H1 (cell line): Measurements from ENCODE around the gene CHD5. TPM values are rescaled to one million over a fixed set of nuclear protein-coding genes. Genes with fewer than 3 reads are reported as not detected.

Experiments
- CTCF ChIA-PET: fragments of 300-600 bp; sonication (Branson Sonifier 250); formaldehyde crosslinking; loops from one replicate; lab custom pipeline; 2021; ENCODE audit not compliant: partially characterized antibody; lab: Charles Lee
- POLR2A ChIA-PET: fragments of 300-600 bp; sonication (Branson Sonifier 250); formaldehyde crosslinking; loops from one replicate; lab custom pipeline; 2021; ENCODE audit warnings: inconsistent platforms; ENCODE audit not compliant: partially characterized antibody; lab: Charles Lee
- DNase-seq, 2 experiments: peaks; one replicate each; pipeline versions ENCODE4 v3.0.0 to v3.0.0-alpha.2; 2010 to 2022; ENCODE audit warnings: low spot score in 2 of 2, low read depth in 1 of 2, mixed read lengths in 1 of 2
- FAIRE-seq: peaks from 2 replicates; lab custom pipeline; 2011; peaks lifted over from hg19 to GRCh38; lab: Jason Lieb, UNC
- H2AFZ ChIP-seq: 2 replicates; pipeline ENCODE4 v1.8.1; 2012; ENCODE audit warnings: low read length, inconsistent platforms
- H2AK5ac ChIP-seq: 2 replicates; pipeline ENCODE4 v1.6.1; 2013; ENCODE audit warnings: low read depth, low read length
- H2BK120ac ChIP-seq: replicated peaks from 2 replicates; pipeline ENCODE3; 2013; ENCODE audit warnings: low read depth, low read length, inconsistent platforms
- H2BK12ac ChIP-seq: 2 replicates; pipeline ENCODE4 v1.6.1; 2013; ENCODE audit warnings: low read depth, low read length
- H2BK15ac ChIP-seq: 2 replicates; pipeline ENCODE4 v1.6.1; 2013; ENCODE audit warnings: low read length
- H2BK20ac ChIP-seq: 2 replicates; pipeline ENCODE4 v1.6.1; 2013; ENCODE audit warnings: low read length
- H2BK5ac ChIP-seq: 2 replicates; pipeline ENCODE4 v1.6.1; 2013; ENCODE audit warnings: low read depth, low read length
- H3K14ac ChIP-seq: 2 replicates; pipeline ENCODE4 v1.6.1; 2013; ENCODE audit warnings: inconsistent platforms; ENCODE audit not compliant: insufficient read length
- H3K18ac ChIP-seq: 2 replicates; pipeline ENCODE4 v1.6.1; 2013; ENCODE audit warnings: low read length; ENCODE audit errors: extremely low read depth
- H3K23ac ChIP-seq: 2 replicates; pipeline ENCODE4 v1.6.1; 2013; ENCODE audit warnings: inconsistent platforms; ENCODE audit not compliant: insufficient read length
- H3K23me2 ChIP-seq: 2 replicates; pipeline ENCODE4 v1.6.1; 2013; ENCODE audit warnings: low read depth, low read length
- H3K27ac ChIP-seq: 2 replicates; pipeline ENCODE4 v1.6.1; 2011; ENCODE audit warnings: low read depth, low read length, inconsistent platforms
- H3K27me3 ChIP-seq, 4 experiments: replicated peaks in 1 of 4; 1 replicate in 1 of 4; 2 replicates in 3 of 4; pipeline versions ENCODE4 v1.6.1 to v1.8.1; 2011 to 2013; ENCODE audit warnings: low read length in 3 of 4, mild to moderate bottlenecking in 3 of 4, inconsistent platforms in 2 of 4, mixed read lengths in 2 of 4, moderate library complexity in 1 of 4; ENCODE audit not compliant: control insufficient read depth in 3 of 4, insufficient read depth in 3 of 4; ENCODE audit errors: extremely low read depth in 1 of 4
- H3K36me3 ChIP-seq, 4 experiments: 2 replicates each; pipeline versions ENCODE4 v1.6.1 to v1.8.1; 2011 to 2013; ENCODE audit warnings: mild to moderate bottlenecking in 4 of 4, low read length in 3 of 4, moderate library complexity in 2 of 4, control low read depth in 1 of 4, inconsistent platforms in 1 of 4; ENCODE audit not compliant: insufficient read depth in 4 of 4, control insufficient read depth in 2 of 4
- H3K4ac ChIP-seq: replicated peaks from 2 replicates; pipeline ENCODE3; 2013; ENCODE audit warnings: low read length, low read depth, mixed read lengths, inconsistent platforms; ENCODE audit not compliant: insufficient read length
- H3K4me1 ChIP-seq, 4 experiments: replicated peaks in 1 of 4; 1 replicate in 1 of 4; 2 replicates in 3 of 4; pipeline versions ENCODE4 v1.6.1 to v1.8.1; 2011 to 2013; ENCODE audit warnings: low read length in 3 of 4, inconsistent platforms in 2 of 4, mixed read lengths in 1 of 4; ENCODE audit not compliant: insufficient read depth in 4 of 4, control insufficient read depth in 3 of 4
- H3K4me2 ChIP-seq, 2 experiments: 2 replicates each; pipeline versions ENCODE4 v1.6.1 to v1.8.1; 2011 to 2013; ENCODE audit warnings: low read depth in 2 of 2, low read length in 2 of 2, control low read depth in 1 of 2, inconsistent platforms in 1 of 2, mild to moderate bottlenecking in 1 of 2; ENCODE audit not compliant: insufficient read depth in 1 of 2
- H3K4me3 ChIP-seq, 4 experiments: fragments of 200-600, 300-600 bp in 1 of 4; sonication (generic), shearing (Covaris generic), sonication (Bioruptor Twin) in 1 of 4; 2 replicates each; pipeline versions ENCODE4 v1.5.1 to v1.8.1; 2011 to 2016; ENCODE audit warnings: low read length in 4 of 4, low read depth in 3 of 4, control low read depth in 2 of 4, inconsistent platforms in 2 of 4, mild to moderate bottlenecking in 2 of 4, mixed read lengths in 1 of 4, moderate library complexity in 1 of 4; ENCODE audit not compliant: insufficient read depth in 2 of 4; ENCODE audit errors: extremely low read depth in 1 of 4
- H3K56ac ChIP-seq: replicated peaks from 2 replicates; pipeline ENCODE3; 2013; ENCODE audit warnings: low read depth, mild to moderate bottlenecking, mixed read lengths, low read length, inconsistent platforms; ENCODE audit not compliant: insufficient read length
- H3K79me1 ChIP-seq: 2 replicates; pipeline ENCODE4 v1.6.1; 2013; ENCODE audit warnings: low read depth, low read length, control low read depth
- H3K79me2 ChIP-seq, 2 experiments: 2 replicates each; pipeline versions ENCODE4 v1.6.1 to v1.8.1; 2012 to 2013; ENCODE audit warnings: low read length in 2 of 2, mild to moderate bottlenecking in 2 of 2, inconsistent platforms in 1 of 2; ENCODE audit not compliant: insufficient read depth in 2 of 2, control insufficient read depth in 1 of 2
- H3K9ac ChIP-seq, 4 experiments: replicated peaks in 1 of 4; 1 replicate in 1 of 4; 2 replicates in 3 of 4; pipeline versions ENCODE4 v1.6.1 to v1.8.1; 2011 to 2013; ENCODE audit warnings: low read depth in 3 of 4, low read length in 3 of 4, control low read depth in 2 of 4, mild to moderate bottlenecking in 2 of 4, moderate library complexity in 2 of 4, inconsistent platforms in 1 of 4; ENCODE audit errors: extremely low read depth in 1 of 4
- H3K9me3 ChIP-seq, 2 experiments: 2 replicates each; pipeline versions ENCODE4 v1.6.1 to v1.8.1; 2012 to 2013; ENCODE audit warnings: mild to moderate bottlenecking in 2 of 2, moderate library complexity in 2 of 2, control low read depth in 1 of 2, inconsistent platforms in 1 of 2, low read depth in 1 of 2, low read length in 1 of 2, mixed read lengths in 1 of 2; ENCODE audit not compliant: insufficient read depth in 2 of 2
- H4K20me1 ChIP-seq, 2 experiments: replicated peaks in 1 of 2; 2 replicates each; pipeline versions ENCODE3 to v1.8.1; 2011 to 2013; ENCODE audit warnings: inconsistent platforms in 2 of 2, low read length in 2 of 2, mild to moderate bottlenecking in 1 of 2; ENCODE audit not compliant: insufficient read depth in 2 of 2, control insufficient read depth in 1 of 2
- H4K5ac ChIP-seq: 2 replicates; pipeline ENCODE4 v1.6.1; 2013; ENCODE audit warnings: low read length, low read depth, mixed read lengths, inconsistent platforms; ENCODE audit not compliant: insufficient read length
- H4K8ac ChIP-seq: 2 replicates; pipeline ENCODE4 v1.8.0; 2013; ENCODE audit warnings: mild to moderate bottlenecking, moderate library complexity, low read length, inconsistent platforms; ENCODE audit not compliant: insufficient read depth; ENCODE audit errors: extremely low read depth
- H4K91ac ChIP-seq: replicated peaks from 2 replicates; pipeline ENCODE3; 2013; ENCODE audit warnings: low read length, mixed read lengths, inconsistent platforms; ENCODE audit not compliant: insufficient read length
- CBX8 ChIP-seq: fragments of 300-800, 300-1000 bp; sonication (generic); IDR thresholded peaks from 2 replicates; pipeline ENCODE4 v1.7.1; 2016; ENCODE audit warnings: low read depth, low read length, borderline replicate concordance
- NRF1 ChIP-seq: IDR thresholded peaks from 2 replicates; pipeline ENCODE4 v1.6.1; 2011; ENCODE audit warnings: mild to moderate bottlenecking, low read depth, low read length, improper control_type of control experiment
- TAF1 ChIP-seq: IDR thresholded peaks from 2 replicates; pipeline ENCODE4 v1.6.1; 2011; ENCODE audit warnings: mild to moderate bottlenecking, low read depth, low read length
- WGBS, 2 experiments: shearing (Covaris generic) in 1 of 2; methylation state at CpG; one replicate each; pipeline versions ENCODE4 v1.1.6 to v1.1.7; 2013 to 2015; ENCODE audit warnings: low lambda C conversion rate in 2 of 2, mixed read lengths in 2 of 2, inconsistent platforms in 1 of 2, low coverage in 1 of 2, missing lambda C conversion rate in 1 of 2; ENCODE audit not compliant: insufficient replicate concordance in 2 of 2, insufficient coverage in 1 of 2, insufficient read length in 1 of 2; ENCODE audit errors: extremely low coverage in 1 of 2, missing lambda C conversion rate in 1 of 2; 5-methylcytosine and 5-hydroxymethylcytosine counted together
- polyA plus RNA-seq, 7 experiments: library from polyadenylated mRNA; depleted of rRNA in 3 of 7; stranded (reverse) in 5 of 7; unstranded in 2 of 7; fragments of >200 nt in 5 of 7; fragments of 200-250 nt in 2 of 7; gene quantifications; 1 replicate in 5 of 7; 2 replicates in 1 of 7; 4 replicates in 1 of 7; pipeline versions ENCODE4 v1.2.1 to v1.2.3, GENCODE V29; 2011 to 2013; ENCODE audit warnings: missing spikeins in 2 of 7, mixed read lengths in 2 of 7
- total RNA-seq: library from RNA; stranded (reverse); fragmentation: NEBNext Ultra II Directional; extraction: Animal tissue kit (Norgen Biotek cat#: 25700); gene quantifications from 2 replicates; pipeline ENCODE4 v1.2.1, GENCODE V29; 2021
- TF ChIP-seq, protein P1 (sequence below): IDR thresholded peaks from 2 replicates; pipeline ENCODE4 v1.6.1; 2012; ENCODE audit warnings: inconsistent platforms

CHD5 gene
- total and polyA plus RNA-seq, 2 of the 8 experiments (the other 6 are each of a cell fraction or from before 2014, with no cell fraction given): 0.42 to 1.8 TPM

DNA sequence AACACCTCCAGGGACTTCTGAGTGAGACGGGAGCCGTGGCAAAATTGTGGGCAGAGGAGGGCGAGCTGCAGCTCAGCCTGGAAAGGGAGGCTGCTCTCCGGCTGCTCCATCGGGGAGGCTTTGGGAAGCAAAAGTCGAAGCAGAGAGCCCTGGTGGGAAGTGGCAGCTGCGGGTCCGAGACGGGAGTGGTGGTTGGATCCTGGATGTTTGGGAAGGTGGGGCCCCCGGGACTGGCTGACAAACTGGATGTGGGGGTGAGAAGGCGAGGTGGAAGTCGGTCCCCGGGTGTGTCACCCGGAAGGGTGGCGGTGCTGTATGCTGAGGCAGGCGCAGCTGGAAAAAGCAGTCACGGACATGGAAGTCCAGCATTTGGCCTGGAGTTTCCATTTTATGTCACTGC lies 82.3 kb downstream of the CHD5 start:
- Histone ChIP-seq H4K20me1 (peaks cover 0 to under 1% of the 10 kb centered on the region in 2 experiments), H3K23ac (no peak overlapping the region), H3K9ac (no peak overlapping the region; a peak in 1 of 7 replicates), H4K5ac (no peak overlapping the region), H3K27ac (no peak overlapping the region), H3K36me3 (no peaks in the 10 kb centered on the region), H3K23me2 (no peaks in the 10 kb centered on the region; the same call in 1 of the 2 replicates), H2BK5ac (no peak overlapping the region), H4K91ac (no peak overlapping the region), H3K4me1 (no peaks in the 10 kb centered on the region; a peak in 2 of 7 replicates), H2AFZ (no peak overlapping the region), H3K4ac (no peak overlapping the region), H4K8ac (no peak overlapping the region), H2BK120ac (no peak overlapping the region), H3K4me2 (no peak overlapping the region), H3K4me3 (no peak overlapping the region), H3K79me1 (no peaks in the 10 kb centered on the region), H3K14ac (no peak overlapping the region), H2BK20ac (no peak overlapping the region), H3K18ac (no peak overlapping the region), H2AK5ac (no peak overlapping the region), H2BK12ac (no peak overlapping the region), H3K79me2 (no peaks in the 10 kb centered on the region), H3K56ac (no peak overlapping the region), H2BK15ac (no peak overlapping the region), H3K27me3 (no peaks in the 10 kb centered on the region), H3K9me3 (no peaks in the 10 kb centered on the region)
- no peak for DNase-seq
- 88% methylated on average over 17 of the region's 17 CpGs; no CpG with 5 or more reads in 1 of the 2 experiments for WGBS, 2 experiments
- TF ChIP-seq TAF1 (no peak), CBX8 (no peak), NRF1 (no peak)
- TF ChIP-seq, protein P1, sequence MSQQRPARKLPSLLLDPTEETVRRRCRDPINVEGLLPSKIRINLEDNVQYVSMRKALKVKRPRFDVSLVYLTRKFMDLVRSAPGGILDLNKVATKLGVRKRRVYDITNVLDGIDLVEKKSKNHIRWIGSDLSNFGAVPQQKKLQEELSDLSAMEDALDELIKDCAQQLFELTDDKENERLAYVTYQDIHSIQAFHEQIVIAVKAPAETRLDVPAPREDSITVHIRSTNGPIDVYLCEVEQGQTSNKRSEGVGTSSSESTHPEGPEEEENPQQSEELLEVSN: no peak
- CTCF ChIA-PET: interaction anchor here (0.8 to 1.9 kb wide), 8 partner anchors 10 to 107 kb away, joined by 3 to 14 read pairs (median 4); no protein-coding TSS in a partner anchor
- POLR2A ChIA-PET: no interaction called here
- FAIRE-seq: no peak
